Vagina (tissue), 2 donors: ENCODE data around the gene ADAMTSL1. TPM values are rescaled to one million over a fixed set of nuclear protein-coding genes. Genes with fewer than 3 reads are reported as not detected.

Experiments used
- DNase-seq, 2 donors: peaks; one replicate each; pipeline ENCODE4 v3.0.0-alpha.2; 2017; ENCODE audit errors: extremely low spot score in 2 of 2
- H3K27ac ChIP-seq: fragments of 200-600 bp; sonication (generic); one replicate; pipeline ENCODE4 v1.5.1; 2019
- H3K27me3 ChIP-seq: fragments of 200-600 bp; sonication (generic); one replicate; pipeline ENCODE4 v1.5.1; 2019
- H3K36me3 ChIP-seq, 2 donors: fragments of 200-600 bp; sonication (generic); one replicate each; pipeline ENCODE4 v1.5.1; 2017 to 2019
- H3K4me1 ChIP-seq: fragments of 200-600 bp; sonication (generic); one replicate; pipeline ENCODE4 v1.5.1; 2019
- H3K4me3 ChIP-seq, 2 donors: fragments of 200-600 bp; sonication (generic); 1 replicate in 1 of 2; 2 replicates in 1 of 2; pipeline ENCODE4 v1.5.1; 2016 to 2019
- H3K9me3 ChIP-seq: fragments of 200-600 bp; sonication (generic); one replicate; pipeline ENCODE4 v1.5.1; 2019
- CTCF ChIP-seq, 3 experiments: fragments of 450-650 bp in 2 of 3; fragments of 200-600 bp in 1 of 3; sonication (generic) in 1 of 3; IDR thresholded peaks; one replicate each; pipeline ENCODE4 v1.5.1; 2017 to 2019; ENCODE audit warnings: antibody characterized with exemption in 3 of 3, mild to moderate bottlenecking in 2 of 3, moderate library complexity in 2 of 3
- POLR2A ChIP-seq, 2 donors: fragments of 450-650 bp; IDR thresholded peaks; one replicate each; pipeline ENCODE4 v1.6.1; 2017; ENCODE audit warnings: antibody characterized with exemption in 2 of 2, mild to moderate bottlenecking in 2 of 2, moderate library complexity in 2 of 2
- POLR2AphosphoS5 ChIP-seq, 2 donors: sonication (generic); formaldehyde crosslinking; IDR thresholded peaks; one replicate each; pipeline ENCODE4 v1.9.0; 2017; ENCODE audit warnings: antibody characterized with exemption in 2 of 2, mild to moderate bottlenecking in 2 of 2, low read depth in 1 of 2; ENCODE audit not compliant: insufficient read depth in 1 of 2
- intact Hi-C: fragments of 100-400 bp; cut with DNase I; formaldehyde crosslinking; loops from one replicate; pipeline ENCODE4 v1.15.1; 2023
- total RNA-seq: library from RNA; depleted of rRNA; stranded (reverse); fragments of >200 nt; gene quantifications from one replicate; pipeline ENCODE4 v1.2.3, GENCODE V29; 2016

ADAMTSL1 gene
- total RNA-seq, 1 donor from 2014 or later = 8.1 TPM

- DNase-seq = no peak
- Histone ChIP-seq H3K4me3 (no peak overlapping the region), H3K27me3 (no peaks in the 10 kb centered on the region), H3K36me3 (no peaks in the 10 kb centered on the region), H3K27ac (peak overlapping the region; percentile 0), H3K4me1 (peaks cover 11% of the 10 kb centered on the region), H3K9me3 (no peaks in the 10 kb centered on the region)
- TF ChIP-seq CTCF (IDR thresholded peaks at IDR 0.05) = no peak
- TF ChIP-seq POLR2AphosphoS5 (IDR thresholded peaks at IDR 0.05; ENCODE audit: insufficient read depth in 1 of 2, low read depth in 1 of 2) = peak in 1 of 2 donors; percentile 53
- TF ChIP-seq POLR2A (IDR thresholded peaks at IDR 0.05) = no peak
- intact Hi-C loops = no loop called here
Observed at GRCh38 chr9:18785604-18786003, 311.7 kb downstream of the ADAMTSL1 start.

GRCh38 chr9:18786196-18786595 lies 312.2 kb downstream of the ADAMTSL1 start:
- Histone ChIP-seq H3K36me3 (no peaks in the 10 kb centered on the region), H3K27ac (peak overlapping the region; percentile 63), H3K4me3 (no peak overlapping the region), H3K9me3 (no peaks in the 10 kb centered on the region), H3K27me3 (no peaks in the 10 kb centered on the region), H3K4me1 (peaks cover 11% of the 10 kb centered on the region)
- no peak for TF ChIP-seq POLR2AphosphoS5 (IDR thresholded peaks at IDR 0.05; ENCODE audit: insufficient read depth in 1 of 2, low read depth in 1 of 2)
- no peak for TF ChIP-seq POLR2A (IDR thresholded peaks at IDR 0.05)
- TF ChIP-seq CTCF (IDR thresholded peaks at IDR 0.05) = no peak
- intact Hi-C loops = no loop called here
- DNase-seq = no peak

- H3K4me3 ChIP-seq = no peak overlapping the region
- TF ChIP-seq POLR2AphosphoS5 (IDR thresholded peaks at IDR 0.05; ENCODE audit: insufficient read depth in 1 of 2, low read depth in 1 of 2) (peak in 1 of 2 donors; percentile 35), CTCF (IDR thresholded peaks at IDR 0.05) (no peak)
- H3K27me3 ChIP-seq = no peaks in the 10 kb centered on the region
- H3K27ac ChIP-seq = peak overlapping the region; percentile 63
- H3K4me1 ChIP-seq = peaks cover 11% of the 10 kb centered on the region
- no peak for DNase-seq
- intact Hi-C loops = no loop called here
- no peaks in the 10 kb centered on the region for H3K36me3 ChIP-seq
- no peaks in the 10 kb centered on the region for H3K9me3 ChIP-seq
Observed at GRCh38 chr9:18786911-18787650, 313.1 kb downstream of the ADAMTSL1 start.

- DNase-seq = no peak
- no peak overlapping the region for H3K27ac ChIP-seq
- TF ChIP-seq CTCF (IDR thresholded peaks at IDR 0.05) (no peak), POLR2AphosphoS5 (IDR thresholded peaks at IDR 0.05; ENCODE audit: insufficient read depth in 1 of 2, low read depth in 1 of 2) (no peak)
- H3K4me1 ChIP-seq = peaks cover 11% of the 10 kb centered on the region
- no peaks in the 10 kb centered on the region for H3K9me3 ChIP-seq
- no peaks in the 10 kb centered on the region for H3K27me3 ChIP-seq
- intact Hi-C loops = no loop called here
- no peaks in the 10 kb centered on the region for H3K36me3 ChIP-seq
- no peak overlapping the region for H3K4me3 ChIP-seq
Observed at GRCh38 chr9:18788256-18788655, 314.3 kb downstream of the ADAMTSL1 start.

GRCh38 chr9:18791074-18791473 lies 317.1 kb downstream of the ADAMTSL1 start:
- H3K4me1 ChIP-seq = peaks cover 11% of the 10 kb centered on the region
- H3K27me3 ChIP-seq = no peaks in the 10 kb centered on the region
- no peaks in the 10 kb centered on the region for H3K9me3 ChIP-seq
- H3K4me3 ChIP-seq = no peak overlapping the region
- intact Hi-C loops = no loop called here
- TF ChIP-seq CTCF (IDR thresholded peaks at IDR 0.05) (no peak), POLR2AphosphoS5 (IDR thresholded peaks at IDR 0.05; ENCODE audit: insufficient read depth in 1 of 2, low read depth in 1 of 2) (no peak), POLR2A (IDR thresholded peaks at IDR 0.05) (no peak)
- no peak for DNase-seq
- no peaks in the 10 kb centered on the region for H3K36me3 ChIP-seq
- no peak overlapping the region for H3K27ac ChIP-seq
